WERI-Rb-1 (cell line): ENCODE measurements around the gene TSPOAP1.

Source experiments
- DNase-seq: peaks from one replicate; pipeline ENCODE4 v3.0.0-alpha.2; 2020
- H3K27ac ChIP-seq: fragments of 250-450 bp; sonication (Bioruptor Pico); 2 replicates; pipeline ENCODE4 v1.5.1; 2020; ENCODE audit warnings: mild to moderate bottlenecking, moderate library complexity
- H3K27me3 ChIP-seq: fragments of 250-450 bp; sonication (Bioruptor Pico); 2 replicates; pipeline ENCODE4 v1.5.1; 2021; ENCODE audit warnings: mild to moderate bottlenecking, low read depth, moderate library complexity; ENCODE audit not compliant: insufficient read depth, severe bottlenecking
- H3K36me3 ChIP-seq: fragments of 250-450 bp; sonication (Bioruptor Pico); 2 replicates; pipeline ENCODE4 v1.5.1; 2020; ENCODE audit warnings: mild to moderate bottlenecking, moderate library complexity
- H3K4me3 ChIP-seq: 2 replicates; pipeline ENCODE4 v1.5.1; 2011; ENCODE audit warnings: low read depth, mild to moderate bottlenecking, control low read depth, low read length
- H3K9me3 ChIP-seq: fragments of 250-450 bp; sonication (Bioruptor Pico); 2 replicates; pipeline ENCODE4 v1.5.1; 2021; ENCODE audit warnings: mild to moderate bottlenecking, moderate library complexity; ENCODE audit not compliant: severe bottlenecking
- TF ChIP-seq, protein P1 (sequence below): IDR thresholded peaks from 2 replicates; pipeline ENCODE4 v1.5.1; 2011; ENCODE audit warnings: low read depth, mild to moderate bottlenecking, control low read depth, inconsistent platforms, low read length

Gene TSPOAP1

DNA sequence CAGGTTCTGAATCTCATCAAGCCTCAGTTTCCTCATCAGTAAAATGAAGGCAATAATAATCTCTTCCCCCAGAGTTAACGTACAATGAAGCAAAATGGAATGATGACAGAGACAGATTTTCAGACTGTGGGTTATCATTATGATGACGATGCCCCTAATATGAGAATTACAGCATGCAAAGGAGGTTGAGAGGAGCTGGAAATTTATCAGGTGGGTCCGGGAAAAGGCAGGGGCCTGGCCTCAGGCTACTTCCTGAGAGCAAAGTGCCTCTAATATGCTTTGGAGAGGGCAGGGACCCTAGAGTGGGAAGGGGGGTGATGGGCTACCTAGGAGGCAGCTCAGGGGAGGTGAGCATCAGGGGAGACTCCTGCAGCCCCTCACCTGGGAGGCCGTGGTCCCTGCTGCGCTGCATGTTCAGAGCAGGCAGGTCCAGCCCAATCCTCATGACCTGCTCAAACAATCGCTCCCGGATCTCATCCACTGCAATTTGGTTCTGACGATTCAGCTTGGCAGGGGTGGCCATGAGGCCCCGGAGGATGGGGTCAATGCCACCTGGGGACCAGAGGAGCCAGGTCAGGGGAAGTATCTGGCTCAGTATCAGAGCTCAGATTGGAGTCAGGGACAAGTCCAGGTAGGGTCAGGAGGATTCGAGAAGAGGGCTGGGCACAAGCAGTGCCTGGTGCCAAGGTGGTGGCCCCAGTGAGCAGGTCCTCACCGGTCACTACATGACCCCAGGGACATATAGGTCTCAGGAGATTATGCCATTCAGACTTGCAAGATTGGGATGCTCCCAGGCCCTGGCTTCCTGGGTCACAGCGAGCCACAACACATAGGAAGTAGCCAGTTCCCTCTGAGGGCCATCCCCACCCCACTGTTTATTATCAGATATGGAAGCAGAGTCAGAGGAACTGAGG lies 56.0 kb downstream of the TSPOAP1 start:
- H3K9me3 ChIP-seq, result no peaks in the 10 kb centered on the region
- DNase-seq, result no peak
- H3K27ac ChIP-seq, result no peak overlapping the region
- no peaks in the 10 kb centered on the region for H3K27me3 ChIP-seq
- TF ChIP-seq, protein P1, sequence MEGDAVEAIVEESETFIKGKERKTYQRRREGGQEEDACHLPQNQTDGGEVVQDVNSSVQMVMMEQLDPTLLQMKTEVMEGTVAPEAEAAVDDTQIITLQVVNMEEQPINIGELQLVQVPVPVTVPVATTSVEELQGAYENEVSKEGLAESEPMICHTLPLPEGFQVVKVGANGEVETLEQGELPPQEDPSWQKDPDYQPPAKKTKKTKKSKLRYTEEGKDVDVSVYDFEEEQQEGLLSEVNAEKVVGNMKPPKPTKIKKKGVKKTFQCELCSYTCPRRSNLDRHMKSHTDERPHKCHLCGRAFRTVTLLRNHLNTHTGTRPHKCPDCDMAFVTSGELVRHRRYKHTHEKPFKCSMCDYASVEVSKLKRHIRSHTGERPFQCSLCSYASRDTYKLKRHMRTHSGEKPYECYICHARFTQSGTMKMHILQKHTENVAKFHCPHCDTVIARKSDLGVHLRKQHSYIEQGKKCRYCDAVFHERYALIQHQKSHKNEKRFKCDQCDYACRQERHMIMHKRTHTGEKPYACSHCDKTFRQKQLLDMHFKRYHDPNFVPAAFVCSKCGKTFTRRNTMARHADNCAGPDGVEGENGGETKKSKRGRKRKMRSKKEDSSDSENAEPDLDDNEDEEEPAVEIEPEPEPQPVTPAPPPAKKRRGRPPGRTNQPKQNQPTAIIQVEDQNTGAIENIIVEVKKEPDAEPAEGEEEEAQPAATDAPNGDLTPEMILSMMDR, result no peak
- no peaks in the 10 kb centered on the region for H3K36me3 ChIP-seq
- H3K4me3 ChIP-seq, result no peak overlapping the region

DNA sequence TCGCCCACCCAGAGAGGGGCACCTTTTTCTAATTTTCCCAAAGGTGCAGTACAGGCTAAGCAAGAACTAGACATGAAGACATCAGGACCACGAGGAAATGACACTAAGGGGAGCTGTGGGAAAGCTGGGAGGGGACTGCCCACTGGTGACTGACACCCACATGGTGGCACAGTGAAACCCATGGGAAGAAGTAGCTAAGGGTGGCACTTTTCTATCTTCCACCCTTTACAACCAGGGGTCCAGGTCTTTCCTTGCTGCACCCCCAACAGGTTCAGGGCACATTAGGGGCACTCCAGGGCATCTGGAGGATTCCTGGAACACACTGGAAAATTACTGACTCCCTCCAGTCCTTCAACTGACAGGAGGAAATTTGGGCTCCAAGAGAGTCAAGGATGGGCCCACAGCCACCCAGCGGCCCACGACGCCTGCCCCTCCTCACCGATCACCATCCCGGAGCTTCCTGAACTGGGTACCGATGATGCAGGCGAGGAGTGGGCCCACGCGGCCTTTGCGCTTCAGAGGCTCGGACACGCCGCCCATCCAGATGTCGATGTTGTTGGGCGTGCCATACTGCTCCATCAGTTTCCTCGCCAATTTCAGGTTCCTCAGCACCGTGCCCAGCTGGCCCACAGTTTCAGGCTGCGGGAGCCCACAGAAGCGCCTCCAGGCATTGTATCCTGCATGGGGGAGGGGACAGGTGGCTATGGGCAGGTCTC lies 57.2 kb downstream of the TSPOAP1 start:
- Histone ChIP-seq H3K9me3 (no peaks in the 10 kb centered on the region), H3K27me3 (no peaks in the 10 kb centered on the region), H3K27ac (no peak overlapping the region), H3K36me3 (no peaks in the 10 kb centered on the region), H3K4me3 (no peak overlapping the region)
- TF ChIP-seq, protein P1, result no peak
- DNase-seq, result no peak

DNA sequence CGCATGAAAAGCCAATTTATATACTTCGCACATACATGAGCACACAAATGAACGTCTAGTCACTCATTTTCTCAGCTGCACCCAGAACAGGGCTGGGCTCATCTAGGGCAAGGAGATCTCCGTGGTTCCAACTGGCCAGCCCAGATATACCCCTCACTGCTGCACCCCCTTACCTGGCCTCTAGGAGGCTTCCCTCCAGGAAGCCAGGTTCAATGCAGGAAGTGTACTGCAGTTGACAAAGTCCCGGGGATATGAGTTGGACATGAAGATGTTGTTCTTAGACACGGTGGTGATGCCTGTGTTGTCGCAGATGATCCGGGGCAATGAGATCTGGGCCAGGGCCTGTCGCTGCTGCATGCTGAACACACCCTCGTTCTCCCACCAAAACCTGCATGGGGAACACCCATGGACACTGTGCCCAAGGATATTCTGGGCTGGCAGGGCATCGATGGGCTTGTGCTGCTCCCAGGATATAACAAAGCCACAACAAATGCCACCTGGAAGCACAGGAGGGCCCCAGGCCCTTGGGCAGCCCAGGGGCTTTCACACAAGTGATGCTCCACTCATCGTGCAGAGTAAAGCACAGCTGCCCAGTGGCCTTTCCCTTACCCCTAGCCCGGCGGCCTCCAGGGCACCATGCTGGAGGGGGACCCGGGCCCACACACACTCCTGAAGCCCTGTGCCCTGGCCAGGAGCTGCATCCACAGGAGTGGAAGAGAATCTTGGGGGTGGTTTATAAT lies 57.9 kb downstream of the TSPOAP1 start:
- Histone ChIP-seq H3K9me3 (no peaks in the 10 kb centered on the region), H3K36me3 (no peaks in the 10 kb centered on the region), H3K27ac (no peak overlapping the region), H3K27me3 (no peaks in the 10 kb centered on the region), H3K4me3 (no peak overlapping the region)
- no peak for DNase-seq
- TF ChIP-seq, protein P1, result peak; percentile 56

DNA sequence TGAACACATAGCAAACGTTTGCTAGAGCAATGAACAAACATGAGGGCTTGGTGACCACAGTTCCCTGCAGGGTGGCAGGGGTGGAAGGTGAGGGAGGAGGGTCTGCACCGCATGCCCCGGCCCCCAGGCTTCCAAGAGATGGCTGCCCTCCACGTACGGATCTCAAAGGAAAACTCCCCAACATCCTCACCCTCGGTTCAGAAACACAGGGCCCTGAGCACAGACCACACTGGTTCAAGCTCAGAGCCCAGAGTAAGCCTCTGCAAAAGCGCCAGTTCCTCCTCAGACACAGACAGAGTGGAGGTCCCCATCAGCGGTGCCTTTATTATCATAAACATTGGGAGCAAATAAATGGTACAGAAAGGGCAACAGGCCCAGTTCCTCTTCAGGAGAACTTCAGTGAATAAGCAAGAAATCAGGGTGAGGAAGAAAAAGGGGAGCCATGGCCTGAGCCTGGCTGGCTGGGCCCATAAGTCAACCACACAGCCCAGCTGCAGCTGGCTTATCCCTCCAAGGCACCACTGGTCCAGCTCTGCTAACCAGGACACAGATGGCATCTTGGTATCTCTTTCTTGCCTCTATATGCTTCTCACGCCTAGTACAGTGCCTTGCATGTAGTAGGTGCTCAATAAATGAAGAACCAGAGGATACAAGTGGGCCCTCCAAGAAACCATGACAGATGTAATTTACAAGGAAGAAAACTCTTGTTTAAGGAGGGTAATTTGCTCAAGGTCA lies 58.9 kb downstream of the TSPOAP1 start:
- TF ChIP-seq, protein P1, result no peak
- Histone ChIP-seq H3K36me3 (no peaks in the 10 kb centered on the region), H3K27me3 (no peaks in the 10 kb centered on the region), H3K4me3 (no peak overlapping the region), H3K9me3 (no peaks in the 10 kb centered on the region), H3K27ac (no peak overlapping the region)
- DNase-seq, result no peak

DNA sequence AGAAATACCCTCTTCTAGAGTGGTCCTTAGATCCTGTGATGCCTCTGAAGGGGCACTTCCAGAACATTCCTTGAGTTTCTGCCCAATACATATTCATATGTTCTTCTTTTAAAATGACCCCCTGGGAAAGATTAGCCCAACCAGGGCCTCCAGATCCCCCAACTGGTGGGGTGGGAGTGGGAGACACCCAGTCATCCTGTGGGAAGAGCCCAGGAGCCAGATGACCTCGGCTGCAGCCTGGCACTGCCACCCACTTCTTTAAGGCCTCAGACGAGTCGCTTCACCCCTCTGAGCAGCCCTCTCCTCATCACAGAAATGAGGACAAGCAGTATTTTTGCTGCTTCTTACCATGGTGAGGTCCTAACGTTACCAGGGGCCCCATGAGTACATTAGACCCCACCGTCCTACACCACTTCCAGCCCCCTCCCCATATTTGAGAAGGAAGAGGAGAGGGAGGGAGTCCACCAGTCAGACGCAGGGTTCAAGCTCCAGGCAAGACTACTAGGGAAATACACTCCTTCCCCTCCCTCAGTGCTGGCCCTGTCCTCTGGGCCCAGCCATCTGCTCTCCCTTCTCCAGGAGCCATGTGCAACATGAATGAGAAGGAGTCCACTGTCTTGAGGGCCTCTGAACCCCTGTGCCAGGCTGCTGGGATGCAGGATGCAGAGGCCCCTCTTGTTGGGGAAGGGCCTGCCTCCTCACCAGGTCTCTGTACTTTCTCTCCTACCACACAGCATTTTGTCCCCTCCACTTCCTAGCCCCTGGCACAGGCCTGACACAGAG lies 59.6 kb downstream of the TSPOAP1 start:
- no peak for DNase-seq
- Histone ChIP-seq H3K27me3 (no peaks in the 10 kb centered on the region), H3K9me3 (no peaks in the 10 kb centered on the region), H3K27ac (no peak overlapping the region), H3K36me3 (no peaks in the 10 kb centered on the region), H3K4me3 (no peak overlapping the region)
- TF ChIP-seq, protein P1, result no peak
